NCI-H82 treated with DMSO at 0.1 percent for 48 hours (cell line): Measurements from ENCODE around the gene SLC4A11.

Experiments
- DNase-seq: peaks from one replicate; lab custom pipeline; 2025; ENCODE audit not compliant: unreplicated experiment; lab: John Stamatoyannopoulos, UW

SLC4A11 gene

DNA sequence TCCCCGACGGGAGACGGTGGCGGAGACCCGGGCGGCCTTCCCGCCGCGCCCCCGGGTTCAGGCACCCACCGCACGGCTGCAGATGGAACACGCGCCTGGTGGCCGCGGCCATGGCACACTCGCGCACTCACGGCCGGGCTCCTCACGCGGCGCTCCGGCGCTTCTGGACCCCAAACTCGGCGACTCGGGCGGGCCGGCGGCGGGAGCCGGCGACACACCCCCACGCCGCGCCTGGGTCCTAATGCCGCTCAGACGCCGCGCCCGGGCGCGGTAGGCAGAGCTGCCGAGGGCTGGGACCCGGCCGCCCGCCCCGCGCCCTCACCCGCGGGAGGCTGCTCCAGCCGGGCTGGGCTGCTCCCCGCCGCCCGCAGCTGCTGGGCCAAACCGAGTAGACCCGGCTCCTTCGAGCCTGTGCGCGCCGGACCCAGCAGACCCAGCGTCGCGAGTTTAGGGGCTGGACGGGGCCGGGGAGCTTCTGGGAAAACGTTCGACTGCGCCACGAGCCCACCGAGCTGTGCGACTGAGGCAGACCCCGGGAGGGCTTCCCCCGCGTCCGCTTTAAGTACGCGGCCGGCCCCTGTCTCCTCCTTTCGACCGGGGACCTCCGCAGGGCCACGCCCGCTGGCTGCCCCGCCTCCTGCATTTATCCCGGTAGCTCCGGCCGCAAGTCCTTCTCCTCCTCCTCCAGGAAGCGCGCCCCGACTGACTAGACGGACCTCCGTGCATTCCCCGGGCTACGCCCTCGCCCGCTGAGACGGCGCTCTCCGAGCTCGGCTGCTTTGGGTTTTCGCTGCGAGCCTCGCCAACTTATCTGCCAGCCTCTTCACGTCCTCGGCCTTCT, at the start of gene SLC4A11:
SLC4A11 (minus strand) TSS at position 165 of the 841 bp plus-strand sequence; CDS start at position 112, 53 bp downstream.
- DNase-seq: no peak

- no peak for DNase-seq
These were observed 44.3 kb upstream of the SLC4A11 start for GRCh38 chr20:3283222-3283820.

- no peak for DNase-seq
These were observed 43.6 kb upstream of the SLC4A11 start for GRCh38 chr20:3282271-3283221.

- no peak for DNase-seq
These were observed 42.4 kb upstream of the SLC4A11 start for GRCh38 chr20:3281437-3281836.

DNA sequence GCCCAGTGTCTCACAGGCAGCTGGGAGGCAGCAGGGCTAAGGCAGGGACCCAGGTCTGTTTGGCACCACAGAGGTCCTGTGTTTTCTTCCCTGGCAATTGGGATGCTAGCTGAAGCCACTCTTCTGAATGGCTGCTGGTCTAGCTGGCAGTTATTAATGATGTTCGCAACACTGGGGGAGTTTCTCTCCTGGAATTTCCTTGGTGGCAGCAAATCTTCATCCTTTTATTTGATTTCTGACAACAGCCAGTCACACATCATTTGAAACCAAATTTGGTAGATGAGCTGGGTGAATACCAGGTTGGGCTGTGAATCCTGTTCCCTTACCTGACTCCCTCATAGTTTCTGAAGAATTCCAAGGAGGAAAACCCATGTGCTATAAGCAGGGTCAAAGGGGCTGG, 40.8 kb upstream of the SLC4A11 start:
- DNase-seq: no peak

DNA sequence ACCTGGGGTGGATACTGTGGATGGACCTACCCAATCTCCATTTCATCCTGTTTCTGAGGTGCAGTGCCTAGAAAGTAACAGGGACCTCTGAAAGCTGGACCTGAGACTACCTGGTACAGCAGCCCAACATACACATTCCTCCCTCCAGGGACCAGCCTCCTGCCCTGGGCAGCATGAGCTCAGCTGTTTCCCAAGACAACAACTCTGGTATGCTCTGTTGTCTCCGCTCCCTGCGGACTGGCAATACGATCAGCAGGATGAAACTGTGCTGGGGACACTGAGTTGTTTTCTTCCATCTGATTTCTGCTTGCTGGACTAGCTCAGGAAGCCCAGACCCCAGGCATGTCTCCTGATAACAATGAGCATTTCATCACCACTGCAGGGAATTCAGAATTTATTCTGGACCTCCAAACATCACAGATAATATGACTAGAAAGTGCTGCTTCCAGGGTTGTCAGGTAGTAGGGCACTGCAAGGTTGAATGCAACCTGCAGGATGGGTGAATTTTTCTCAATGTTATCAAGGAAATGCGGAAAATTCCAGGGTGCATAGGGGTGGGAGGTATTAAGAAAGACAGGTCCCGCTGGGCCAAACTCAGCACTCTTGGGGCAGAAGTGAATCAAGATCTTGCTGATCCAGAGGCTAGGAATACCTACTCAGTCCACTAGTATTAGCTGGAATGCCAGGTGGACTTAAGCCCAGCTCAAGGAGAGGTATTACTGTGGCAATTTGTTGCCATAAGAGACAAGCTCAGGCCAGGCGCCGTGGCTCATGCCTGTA, 38.9 kb upstream of the SLC4A11 start:
- DNase-seq: no peak

DNA sequence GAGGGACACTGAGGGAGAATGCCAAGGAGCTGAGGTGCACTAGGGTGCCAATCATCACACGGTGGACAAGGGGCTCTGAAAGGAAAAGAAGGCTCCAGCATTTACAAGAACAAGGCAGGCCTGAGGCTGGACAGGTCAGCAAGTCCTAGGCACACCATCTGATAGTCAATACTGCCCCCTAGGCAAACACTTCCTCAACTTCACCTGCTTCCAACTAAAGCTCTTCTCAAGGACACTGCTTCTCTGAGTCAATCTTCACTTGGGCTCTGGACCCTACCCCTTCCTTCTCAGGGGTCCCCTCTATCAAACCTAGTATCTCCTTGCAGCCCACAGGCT, 37.7 kb upstream of the SLC4A11 start:
- peak; percentile 3 for DNase-seq

- no peak for DNase-seq
These were observed 37.1 kb upstream of the SLC4A11 start for GRCh38 chr20:3275966-3276679.

GRCh38 chr20:3275064-3275935, 36.3 kb upstream of the SLC4A11 start:
- DNase-seq: peak; percentile 13

DNA sequence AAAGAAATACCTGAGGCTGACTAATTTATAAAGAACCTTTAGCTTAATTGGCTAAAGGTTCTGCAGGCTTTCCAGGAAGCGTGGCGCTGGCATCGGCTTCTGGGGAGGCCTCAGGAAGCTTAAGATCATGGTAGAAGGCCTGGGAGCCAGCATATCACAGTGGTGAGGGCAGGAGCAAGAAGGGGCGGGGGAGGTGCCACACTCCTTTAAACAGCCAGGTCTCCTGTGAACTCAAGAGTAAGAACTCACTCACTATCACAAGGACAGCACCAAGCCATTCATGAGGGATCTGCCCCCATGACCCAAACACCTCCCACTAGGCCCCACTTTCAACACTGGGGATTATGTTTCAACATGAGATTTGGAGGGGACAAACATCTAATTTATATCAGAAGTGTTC, 34.4 kb upstream of the SLC4A11 start:
- DNase-seq: no peak

- DNase-seq: no peak
These were observed 31.1 kb upstream of the SLC4A11 start for GRCh38 chr20:3270051-3270450.

DNA sequence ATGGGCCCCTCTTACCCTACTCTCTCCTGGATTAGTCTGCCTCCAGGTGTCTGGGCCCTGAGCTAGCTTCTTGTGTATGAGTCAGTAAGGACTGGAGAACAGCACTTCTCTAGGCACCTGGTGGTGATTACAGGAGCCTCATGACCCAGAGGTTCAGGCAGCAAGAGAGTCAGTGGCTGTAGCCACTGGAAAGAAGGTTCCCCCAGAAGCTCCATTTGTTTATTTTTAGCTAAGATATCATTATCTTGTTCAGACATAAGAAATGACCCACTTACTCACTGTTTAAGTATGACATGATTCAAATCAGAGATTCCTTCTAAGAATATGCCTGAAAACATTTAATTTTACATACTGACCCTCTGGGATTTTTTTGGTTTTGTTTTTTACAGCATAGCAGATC, 23.6 kb upstream of the SLC4A11 start:
- no peak for DNase-seq

DNA sequence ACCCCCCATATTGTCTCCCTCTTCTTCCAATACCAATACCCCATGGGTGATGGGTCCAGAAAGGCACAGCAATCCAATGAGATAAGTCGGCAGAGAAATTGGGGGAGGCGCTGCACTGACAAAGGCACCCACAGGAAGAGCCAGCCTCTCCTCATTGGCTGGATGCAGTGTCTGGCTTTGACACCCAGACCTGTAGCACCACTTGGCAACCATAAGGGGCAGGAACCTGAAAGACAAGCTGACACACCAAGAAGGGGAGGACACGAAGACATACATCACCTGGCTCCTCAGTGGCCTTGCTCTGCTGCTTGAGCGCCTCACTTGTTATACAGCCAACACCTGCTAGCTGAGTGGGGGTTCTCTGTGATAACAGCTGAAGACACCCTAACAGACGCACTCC, 19.4 kb upstream of the SLC4A11 start:
- DNase-seq: no peak

- DNase-seq: no peak
These were observed 16.7 kb upstream of the SLC4A11 start for GRCh38 chr20:3255728-3256127.

- no peak for DNase-seq
These were observed 12.8 kb upstream of the SLC4A11 start for GRCh38 chr20:3251806-3252205.

DNA sequence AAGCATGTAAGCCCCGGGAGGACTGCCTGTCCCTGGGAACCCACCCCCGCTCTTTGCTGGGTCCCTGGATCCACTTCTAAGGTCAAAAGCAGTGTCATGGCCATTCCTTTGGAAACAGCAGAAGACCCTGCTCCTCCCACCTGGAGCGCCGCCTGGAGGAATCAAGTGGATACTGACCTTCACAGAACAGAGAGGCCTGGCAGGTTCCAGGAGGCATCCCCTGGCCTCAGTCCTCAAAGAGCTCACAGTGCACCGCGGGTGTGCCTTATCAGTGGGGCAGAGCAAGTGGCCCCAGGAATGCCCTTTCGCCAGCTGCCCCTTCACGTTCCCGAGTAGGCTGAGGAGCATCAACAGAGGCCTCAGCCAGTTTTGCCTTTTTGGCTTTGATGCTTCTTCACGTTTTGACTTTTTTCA, 11.1 kb upstream of the SLC4A11 start:
- no peak for DNase-seq

DNA sequence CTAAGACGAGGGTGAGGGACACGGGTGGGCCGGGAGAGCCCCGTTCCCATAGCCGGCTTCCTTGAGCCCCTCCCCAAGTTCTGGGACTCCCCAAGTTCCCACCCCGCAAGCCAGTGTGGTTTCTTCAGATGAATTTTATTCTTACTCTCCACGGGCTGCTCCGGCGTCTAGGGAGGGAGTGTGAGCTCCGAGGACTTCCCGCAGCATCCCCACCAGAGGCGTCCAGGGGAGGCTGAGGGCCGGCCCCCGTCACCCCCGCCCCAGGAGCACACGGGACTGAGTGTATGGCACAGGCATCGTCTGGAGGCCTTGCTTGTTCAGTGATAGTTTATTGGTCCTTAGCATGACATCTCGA, 10.0 kb upstream of the SLC4A11 start:
- no peak for DNase-seq

DNA sequence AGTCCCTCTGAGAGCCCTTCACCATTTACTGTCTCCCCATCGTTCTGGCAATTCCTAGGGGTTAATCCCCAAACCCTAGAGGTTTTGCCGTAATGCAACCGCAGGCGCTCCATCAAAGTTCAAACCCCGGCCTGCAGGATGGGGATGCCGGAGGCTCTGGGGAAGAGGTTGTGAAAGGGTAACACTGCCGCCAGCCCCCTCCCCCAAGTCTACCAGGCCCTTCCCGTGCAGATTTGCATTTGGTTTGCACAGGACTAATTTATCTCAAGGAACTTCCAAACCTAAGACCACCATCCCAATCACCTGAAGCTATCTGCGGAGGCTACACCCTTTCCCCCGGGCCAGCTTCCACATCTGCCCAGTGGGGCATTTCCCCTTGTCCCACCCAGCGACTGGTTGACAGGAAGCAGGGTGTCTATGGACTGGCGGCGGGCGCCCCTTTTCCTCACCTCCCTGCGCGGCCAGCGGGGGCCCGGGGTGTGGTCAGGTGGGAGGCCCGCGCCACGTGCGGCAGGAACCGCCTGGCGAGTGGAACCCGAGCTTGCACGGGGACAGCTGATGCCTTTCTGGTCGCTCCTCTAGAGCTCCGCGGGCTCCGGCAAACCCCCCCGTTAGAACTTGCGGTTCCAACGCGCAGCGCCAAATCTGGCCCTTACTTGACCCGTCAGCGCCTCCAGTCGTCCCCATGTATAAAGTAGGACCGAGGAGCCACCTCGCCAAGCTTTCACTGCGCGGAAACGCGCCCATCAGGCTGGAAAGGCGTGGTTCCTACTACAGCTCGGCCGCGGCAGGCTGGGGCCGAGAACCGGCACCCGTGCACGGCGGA, 9.4 kb upstream of the SLC4A11 start:
- DNase-seq: no peak
